AG04449 (cell line): ENCODE results near the gene SRSF4.
A peak's percentile ranks its signal among the peaks of the same experiment; 100 is the strongest.

Experiments used
- CTCF ChIA-PET: fragments of 350-600 bp; formaldehyde crosslinking; extraction: SDS; loops from one replicate; lab custom pipeline; 2021; ENCODE audit warnings: antibody characterized with exemption; lab: Yijun Ruan, JAX
- POLR2A ChIA-PET: fragments of 400-600, 350-600 bp; formaldehyde crosslinking; extraction: SDS; loops from one replicate; lab custom pipeline; 2020; ENCODE audit warnings: antibody characterized with exemption, inconsistent platforms; lab: Yijun Ruan, JAX
- DNase-seq: peaks from one replicate; pipeline ENCODE4 v3.0.0-alpha.2; 2010; ENCODE audit warnings: low read depth, low spot score
- H3K4me3 ChIP-seq: 2 replicates; pipeline ENCODE4 v1.5.1; 2011; ENCODE audit warnings: low read depth, mild to moderate bottlenecking, control low read depth, low read length
- CTCF ChIP-seq: IDR thresholded peaks from one replicate; pipeline ENCODE4 v1.5.1; 2011; ENCODE audit warnings: mild to moderate bottlenecking, moderate library complexity, low read length, control low read depth, inconsistent platforms; ENCODE audit not compliant: insufficient read depth; ENCODE audit errors: missing control alignments

Gene SRSF4

GRCh38 chr1:29186252-29186651 lies 4.6 kb upstream of the SRSF4 start:
- CTCF ChIA-PET, result interaction anchor here (0.6 to 11.3 kb wide), 4 partner anchors 11 to 305 kb away, joined by 3 to 216 read pairs (median 6); no protein-coding TSS in a partner anchor
- H3K4me3 ChIP-seq, result no peak overlapping the region
- no peak for DNase-seq
- POLR2A ChIA-PET, result interaction anchor here (0.6 kb wide), 1 partner anchor 610 kb away, joined by 4 read pairs; no protein-coding TSS in a partner anchor
- TF ChIP-seq CTCF, result no peak

DNA sequence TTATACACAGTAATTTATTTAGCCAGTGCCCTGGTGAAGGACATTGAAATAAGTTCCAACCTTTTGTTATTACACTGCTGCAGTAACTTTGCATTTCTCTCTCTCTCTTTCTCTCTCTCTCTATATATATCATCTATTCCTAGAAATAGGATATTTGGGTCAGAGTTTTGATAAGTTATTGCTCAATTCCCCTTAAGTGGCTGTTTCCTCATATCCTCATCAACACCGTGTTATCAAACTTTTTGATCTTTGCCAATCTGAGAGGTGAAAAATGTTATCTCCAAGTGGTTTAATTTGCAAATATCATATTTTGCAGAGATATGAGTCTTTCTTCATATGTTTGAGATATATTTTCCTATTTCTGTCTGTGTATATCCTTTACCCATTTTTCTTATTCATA lies 1.6 kb upstream of the SRSF4 start:
- DNase-seq, result no peak
- no peak overlapping the region for H3K4me3 ChIP-seq
- POLR2A ChIA-PET, result no interaction called here
- CTCF ChIA-PET, result interaction anchor here (2.5 to 11.3 kb wide), 3 partner anchors 14 to 302 kb away, joined by 15 to 216 read pairs (median 46); no protein-coding TSS in a partner anchor
- TF ChIP-seq CTCF, result no peak

DNA sequence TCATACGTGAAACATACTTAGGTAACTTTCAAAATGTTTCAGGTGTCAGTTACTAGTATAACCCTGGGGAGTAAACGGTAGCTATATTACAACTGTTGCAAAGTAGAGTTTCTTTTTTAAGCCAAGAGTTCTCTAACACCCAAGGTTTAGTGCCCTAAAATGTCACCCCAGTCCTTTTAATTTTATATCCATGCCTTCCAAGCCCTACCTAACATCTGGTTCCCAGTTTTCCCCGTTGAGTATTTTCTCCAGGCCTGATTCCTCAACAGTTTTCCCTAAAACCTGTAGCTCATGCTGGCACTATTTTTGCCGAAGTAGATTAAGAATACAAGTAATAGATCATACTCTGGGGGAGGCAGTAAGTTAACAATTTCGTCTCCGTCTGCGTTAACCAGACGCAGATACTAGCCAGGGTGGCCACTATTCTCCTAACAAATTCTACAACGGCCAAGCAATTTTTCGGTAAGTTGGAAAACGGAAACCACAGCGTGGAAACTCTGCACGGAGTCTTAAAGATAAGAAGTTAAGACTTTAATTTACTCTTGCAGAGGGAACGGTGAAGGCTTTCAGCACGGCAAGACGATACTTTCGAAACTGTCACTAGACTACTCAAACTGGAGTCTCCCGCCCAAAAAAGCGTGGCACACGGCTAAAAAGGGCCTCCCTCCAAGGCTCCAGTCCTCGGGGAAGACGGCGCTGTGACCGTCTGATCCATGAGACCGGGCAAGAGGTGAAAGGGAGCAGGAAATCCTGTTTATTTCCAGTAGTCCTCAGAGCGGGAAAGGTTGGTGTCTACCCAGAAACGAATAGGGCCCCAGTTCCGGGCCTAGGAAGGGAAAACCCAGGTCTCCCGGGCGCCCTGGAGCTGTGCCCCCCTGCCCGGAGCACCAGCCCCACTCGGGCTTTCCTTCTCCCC lies 945 bp downstream of the SRSF4 start:
- peak overlapping the region; percentile 95 for H3K4me3 ChIP-seq
- no peak for TF ChIP-seq CTCF
- ChIA-PET POLR2A (interaction anchor here (0.5 to 2.0 kb wide), 8 partner anchors 10 to 600 kb away, joined by 3 to 15 read pairs (median 6); partner anchors contain the start of gene TMEM200B), CTCF (interaction anchor here (0.7 to 11.3 kb wide), 21 partner anchors 7 to 302 kb away, joined by 3 to 216 read pairs (median 4); partner anchors contain the start of gene TMEM200B)
- no peak for DNase-seq

GRCh38 chr1:29179641-29180184 lies 2.0 kb downstream of the SRSF4 start:
- ChIA-PET CTCF (interaction anchor here (1.0 to 11.3 kb wide), 9 partner anchors 9 to 301 kb away, joined by 3 to 216 read pairs (median 8); partner anchors contain the start of gene TMEM200B), POLR2A (no interaction called here)
- no peak for DNase-seq
- peak overlapping the region; percentile 95 for H3K4me3 ChIP-seq
- no peak for TF ChIP-seq CTCF

DNA sequence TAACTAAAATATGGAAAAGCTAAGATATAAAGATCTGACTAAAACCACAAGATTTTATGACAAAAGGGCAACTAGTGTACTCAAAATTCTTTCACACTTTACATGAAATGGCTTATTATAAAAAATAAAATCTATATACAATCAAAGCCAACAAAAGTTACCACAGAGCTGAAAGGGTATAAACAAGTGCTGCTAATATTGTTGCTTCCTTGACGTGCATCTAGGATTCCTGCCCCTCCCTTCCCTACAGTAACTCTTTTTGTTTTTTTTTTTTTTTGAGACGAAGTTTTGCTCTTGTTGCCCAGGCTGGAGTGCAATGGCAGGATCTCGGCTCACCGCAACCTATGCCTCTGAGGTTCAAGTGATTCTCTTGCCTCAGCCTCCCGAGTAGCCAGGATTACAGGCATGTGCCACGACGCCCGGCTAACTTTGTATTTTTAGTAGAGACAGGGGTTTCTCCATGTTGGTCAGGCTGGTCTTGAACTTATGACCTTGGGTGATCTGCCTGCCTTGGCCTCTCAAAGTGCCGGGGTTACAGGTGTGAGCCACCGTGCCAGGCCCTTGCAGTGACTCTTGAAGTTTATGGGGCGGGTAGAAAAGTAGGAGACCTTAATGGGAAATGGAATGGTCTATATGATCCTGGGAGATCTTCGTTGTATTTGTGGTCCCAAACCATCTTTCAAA lies 4.5 kb downstream of the SRSF4 start:
- no peak for DNase-seq
- POLR2A ChIA-PET, result interaction anchor here (0.8 kb wide), 1 partner anchor 55 kb away, joined by 3 read pairs; no protein-coding TSS in a partner anchor
- TF ChIP-seq CTCF, result no peak
- CTCF ChIA-PET, result interaction anchor here (1.0 to 11.3 kb wide), 5 partner anchors 10 to 52 kb away, joined by 3 to 216 read pairs (median 3); no protein-coding TSS in a partner anchor
- H3K4me3 ChIP-seq, result no peak overlapping the region
